T47D (cell line): ENCODE measurements around the gene EYA2.

ENCODE experiments used
- DNase-seq, 2 experiments: peaks; one replicate each; pipeline versions ENCODE4 v3.0.0 to v3.0.0-alpha.2; 2011 to 2012; ENCODE audit warnings: low read depth in 1 of 2, low spot score in 1 of 2
- JUND ChIP-seq: IDR thresholded peaks from 2 replicates; pipeline ENCODE4 v1.6.1; 2012; ENCODE audit warnings: low read depth
- in situ Hi-C: cut with HindIII; loops from 2 replicates; pipeline ENCODE4 v1.10.0; 2016; ENCODE audit warnings: low sequenced_read_pairs, low pct_unique_long_range_greater_than_20kb

EYA2 gene

GRCh38 chr20:47079047-47079446 lies 184.4 kb downstream of the EYA2 start:
- DNase-seq = no peak
- in situ Hi-C loops = no loop called here
- TF ChIP-seq JUND = no peak

DNA sequence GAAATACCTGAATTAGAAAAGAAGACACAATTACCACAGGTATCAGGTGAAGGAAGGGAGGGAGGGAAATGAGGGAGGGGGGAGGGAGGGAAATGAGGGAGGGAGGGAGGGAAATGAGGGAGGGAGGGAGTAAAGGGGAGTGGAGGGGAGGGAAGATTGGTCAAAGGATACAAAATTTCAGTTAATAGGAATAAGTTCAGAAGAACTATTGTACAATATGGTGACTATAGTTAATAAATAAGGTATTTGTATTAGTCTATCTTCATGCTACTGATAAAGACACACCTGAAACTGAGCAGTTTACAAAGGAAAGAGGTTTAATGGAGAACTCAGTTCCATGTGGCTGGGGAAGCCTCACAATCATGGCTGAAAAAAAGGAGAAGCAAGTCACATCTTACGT lies 185.7 kb downstream of the EYA2 start:
- no peak for DNase-seq
- in situ Hi-C loops = no loop called here
- TF ChIP-seq JUND = no peak

DNA sequence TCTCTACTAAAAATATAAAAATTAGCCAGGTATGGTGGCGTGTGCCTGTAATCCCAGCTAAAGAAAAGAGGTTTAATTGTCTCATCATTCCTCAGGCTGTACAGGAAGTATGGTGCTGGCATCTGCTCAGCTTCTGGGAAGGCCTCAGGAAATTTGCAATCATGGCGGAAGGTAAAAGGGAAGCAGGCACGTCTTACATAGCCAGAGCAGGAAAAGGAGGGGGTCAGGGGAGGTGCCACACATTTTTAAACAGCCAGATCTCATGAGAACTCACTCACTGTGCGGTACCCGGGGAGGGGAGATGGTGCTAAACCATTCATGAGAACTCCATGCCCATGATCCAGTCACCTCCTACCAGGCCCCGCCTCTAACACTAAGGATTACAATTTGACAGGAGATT lies 191.7 kb downstream of the EYA2 start:
- in situ Hi-C loops = no loop called here
- TF ChIP-seq JUND = no peak
- no peak for DNase-seq

- no peak for TF ChIP-seq JUND
Measured at GRCh38 chr20:47088335-47088734, 193.7 kb downstream of the EYA2 start.

GRCh38 chr20:47089151-47089550 lies 194.5 kb downstream of the EYA2 start:
- in situ Hi-C loops = no loop called here
- no peak for DNase-seq
- TF ChIP-seq JUND = no peak

More at GRCh38 chr20:47088335-47088734, 193.7 kb downstream of the EYA2 start:
- DNase-seq = no peak
- in situ Hi-C loops = no loop called here

DNA sequence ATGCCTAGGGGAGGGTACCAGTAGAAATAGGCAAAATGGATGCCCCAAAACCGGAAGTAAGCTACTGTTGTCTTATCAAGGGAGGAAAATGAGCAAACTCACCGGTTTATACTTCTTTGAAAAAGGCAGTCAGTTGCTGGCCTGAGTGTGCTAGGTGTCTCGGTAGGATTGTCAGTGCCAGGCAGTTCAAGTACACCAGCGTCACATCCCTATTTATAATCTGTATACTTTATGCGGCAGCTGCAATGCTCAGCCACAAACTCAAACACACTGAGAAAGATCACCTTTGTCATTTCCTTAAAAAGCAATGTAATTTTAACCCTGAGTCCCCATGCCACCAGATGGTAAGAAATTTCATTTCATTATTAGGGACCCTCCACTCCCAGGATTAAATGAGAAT lies 196.2 kb downstream of the EYA2 start:
- DNase-seq = no peak
- no peak for TF ChIP-seq JUND
- in situ Hi-C loops = no loop called here

- in situ Hi-C loops = no loop called here
- peak in 1 of 2 experiments; percentile 81 for DNase-seq
- TF ChIP-seq JUND = no peak
Measured at GRCh38 chr20:47093320-47093966, 198.8 kb downstream of the EYA2 start.

- in situ Hi-C loops = no loop called here
- DNase-seq = no peak
- TF ChIP-seq JUND = no peak
Measured at GRCh38 chr20:47095690-47096089, 201.0 kb downstream of the EYA2 start.

DNA sequence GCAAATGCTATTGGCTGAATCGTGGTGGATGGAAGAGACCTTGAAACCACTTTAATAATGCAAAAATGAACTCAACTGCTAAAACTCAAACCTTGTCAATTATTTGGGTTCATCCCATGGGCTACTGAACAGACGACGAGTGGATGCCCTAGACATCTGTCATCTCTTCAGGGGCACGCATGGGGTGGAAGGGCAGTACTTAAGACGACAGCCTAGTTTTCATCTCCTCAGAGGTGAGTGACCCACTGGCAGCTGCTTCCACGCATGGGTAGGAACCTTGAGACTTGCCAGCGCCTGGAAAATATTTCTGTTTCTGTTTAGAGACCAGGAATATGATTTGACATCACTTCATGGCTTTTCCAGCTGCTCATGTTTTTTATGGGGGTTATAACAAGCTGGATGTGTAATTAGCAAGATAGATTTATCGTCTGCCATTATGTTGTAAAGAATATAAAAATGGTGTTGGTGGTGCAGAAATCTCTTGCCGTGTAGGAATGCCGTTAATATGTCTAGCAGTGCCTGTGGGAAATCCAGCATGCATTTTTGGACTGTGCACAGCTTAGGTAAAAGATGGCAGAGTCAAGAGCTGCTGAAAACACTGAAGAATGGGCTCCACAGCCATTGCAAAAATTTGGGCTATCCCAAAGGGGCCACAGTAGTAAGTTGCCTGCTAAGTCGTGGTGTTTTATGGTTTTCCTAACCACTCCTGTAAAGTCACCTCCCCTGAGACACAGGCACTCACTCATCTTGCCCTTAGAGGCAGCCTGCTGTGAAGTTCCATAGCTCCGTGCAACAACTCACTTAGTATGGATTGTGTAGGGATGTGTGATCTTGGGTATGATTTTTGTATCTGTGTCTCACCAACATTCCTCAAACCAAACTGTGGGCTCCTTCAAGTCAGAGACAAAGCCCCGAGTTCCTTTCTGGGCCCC lies 203.3 kb downstream of the EYA2 start:
- in situ Hi-C loops = no loop called here
- no peak for TF ChIP-seq JUND
- no peak for DNase-seq

GRCh38 chr20:47099093-47099492 lies 204.4 kb downstream of the EYA2 start:
- in situ Hi-C loops = no loop called here
- no peak for TF ChIP-seq JUND
- DNase-seq = no peak

GRCh38 chr20:47099825-47100441 lies 205.3 kb downstream of the EYA2 start:
- no peak for DNase-seq
- TF ChIP-seq JUND = no peak
- in situ Hi-C loops = no loop called here

DNA sequence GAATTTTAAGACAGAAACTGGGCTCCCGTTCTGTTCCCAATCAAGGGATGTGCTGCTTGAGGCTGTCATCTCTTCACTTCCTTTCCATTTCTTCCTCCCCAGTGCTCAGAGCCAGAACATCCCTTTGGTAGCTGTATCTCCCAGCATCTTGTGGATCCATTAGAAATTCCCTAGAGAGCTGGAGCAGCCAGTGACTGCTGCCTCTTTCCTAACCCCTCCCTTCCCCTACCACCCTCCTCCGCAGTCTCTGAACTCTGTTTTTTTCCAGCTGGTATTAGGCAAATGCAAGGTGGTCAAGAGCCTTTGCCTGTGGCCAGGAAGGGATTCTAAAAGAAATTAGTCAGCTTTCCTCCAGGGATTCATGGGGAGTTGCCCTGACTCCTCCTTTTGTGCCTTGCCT lies 208.0 kb downstream of the EYA2 start:
- no peak for DNase-seq
- in situ Hi-C loops = no loop called here
- TF ChIP-seq JUND = no peak

- in situ Hi-C loops = no loop called here
- no peak for TF ChIP-seq JUND
- DNase-seq = no peak
Measured at GRCh38 chr20:47106786-47107185, 212.1 kb downstream of the EYA2 start.

DNA sequence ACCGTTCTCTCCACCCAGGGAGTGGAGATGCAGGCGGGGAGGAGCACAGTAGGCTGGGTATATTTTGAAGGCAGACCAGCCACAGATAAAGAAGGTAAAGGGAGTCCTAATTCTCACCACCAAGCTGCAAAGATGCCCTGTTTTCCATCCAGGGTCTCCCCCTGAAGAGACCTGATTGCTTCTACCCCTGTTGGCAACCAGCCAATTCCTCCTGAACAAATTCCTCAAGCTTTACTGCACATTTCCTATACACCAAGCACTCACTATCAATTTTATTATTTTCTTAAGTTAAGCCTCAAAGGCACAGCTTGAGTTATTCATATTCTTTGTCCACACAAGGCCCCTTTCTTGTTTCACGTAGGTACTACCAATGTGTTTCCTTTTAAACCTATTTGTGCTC lies 214.4 kb downstream of the EYA2 start:
- no peak for TF ChIP-seq JUND
- in situ Hi-C loops = no loop called here
- no peak for DNase-seq
